Fibroblast of skin of abdomen (primary cell): ENCODE data around the gene RBM33.

Source experiments
- DNase-seq: peaks from one replicate; pipeline ENCODE4 v3.0.0-alpha.2; 2013

RBM33 gene

DNA sequence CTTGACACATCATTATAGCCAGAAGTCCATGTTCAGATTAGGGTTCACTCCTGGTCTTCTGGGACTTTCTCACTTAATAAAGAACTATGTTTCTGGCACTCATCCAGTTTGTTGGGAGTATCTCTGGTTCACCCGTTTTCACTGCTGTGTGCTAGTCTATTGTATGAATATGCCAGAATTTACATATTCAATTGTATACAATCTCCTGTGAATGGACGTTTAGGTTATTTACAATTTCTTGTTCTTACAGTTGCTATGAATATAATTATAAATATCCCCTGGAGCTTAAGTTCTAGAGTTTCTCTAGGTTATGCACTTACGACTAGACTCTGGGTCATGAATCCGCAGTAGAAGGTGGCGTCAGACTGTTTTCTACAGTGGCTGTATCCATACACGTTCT is 20.0 kb upstream of the RBM33 start:
- DNase-seq = no peak

DNA sequence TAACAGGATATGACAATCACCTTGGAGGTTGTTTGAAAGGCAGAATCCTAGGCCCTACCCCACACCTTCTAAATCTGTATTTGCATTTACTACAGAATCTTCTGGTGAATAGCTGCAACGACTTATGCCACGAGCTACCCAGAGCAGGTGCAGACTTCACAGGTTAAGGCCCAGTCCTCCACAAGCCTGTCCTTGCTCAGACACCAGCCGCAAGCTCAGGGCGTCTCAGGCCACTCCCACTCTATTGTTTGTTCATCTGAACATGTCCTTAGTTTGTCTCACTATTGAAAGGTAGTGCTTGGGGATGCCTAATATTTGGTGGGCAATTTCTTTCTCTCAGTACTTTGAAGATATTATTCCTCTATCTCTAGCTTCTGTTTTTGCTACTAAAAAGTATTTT is 18.9 kb upstream of the RBM33 start:
- DNase-seq = no peak

DNA sequence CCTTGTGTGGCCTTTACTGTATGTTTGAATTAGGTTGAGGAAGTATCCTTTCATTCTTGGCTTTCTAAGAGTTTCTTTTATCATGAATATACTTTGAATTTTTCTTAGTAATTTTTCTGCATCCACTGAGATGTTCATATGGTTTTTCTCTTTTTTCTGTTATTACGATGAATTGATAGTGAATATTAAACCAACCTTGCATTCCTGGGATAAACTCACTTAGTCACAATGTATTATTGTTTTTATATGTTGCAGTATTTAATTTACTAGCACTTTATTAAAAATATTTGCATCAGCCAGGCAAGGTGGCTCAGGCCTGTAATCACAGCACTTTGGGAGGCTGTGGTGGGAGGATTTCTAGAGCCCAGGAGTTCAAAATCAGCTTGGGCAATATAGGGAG is 15.3 kb upstream of the RBM33 start:
- no peak for DNase-seq

DNA sequence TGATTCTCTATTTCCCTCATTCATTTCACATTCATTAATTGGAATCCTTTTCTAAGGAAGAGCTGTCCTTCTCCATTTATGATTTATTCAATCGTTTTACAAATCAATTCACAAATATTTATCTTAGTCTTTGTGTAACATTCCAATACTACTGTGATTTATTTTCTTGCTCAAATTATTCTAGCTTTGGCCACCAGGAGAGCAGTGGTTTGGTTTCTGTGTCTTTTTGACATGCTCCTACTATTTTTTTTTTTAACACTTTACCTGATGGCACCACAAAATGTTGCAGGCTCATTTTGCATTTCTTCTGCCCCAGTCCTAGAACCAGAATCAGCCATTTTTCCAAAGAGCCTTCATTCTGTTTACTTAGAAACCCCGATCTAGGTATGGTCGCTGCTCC is 13.3 kb upstream of the RBM33 start:
- no peak for DNase-seq

DNA sequence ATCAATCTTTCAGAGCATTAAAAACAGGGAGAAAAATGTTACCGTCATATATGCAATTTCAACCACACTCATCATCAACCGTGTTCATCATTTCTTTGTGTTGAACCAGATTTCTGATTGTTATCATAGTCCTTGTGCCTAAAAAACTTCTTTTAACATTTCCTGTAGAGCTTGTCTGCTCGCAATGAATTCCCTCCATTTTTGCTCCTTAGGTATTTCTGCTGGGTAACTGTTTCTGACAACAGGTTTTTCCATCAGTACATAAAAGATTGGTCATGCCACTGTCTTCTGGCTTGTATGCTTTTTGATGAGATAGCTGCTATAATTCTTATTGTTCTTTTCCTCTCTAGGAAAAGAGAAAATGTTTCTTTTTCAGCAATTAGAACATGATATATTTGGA is 8.6 kb upstream of the RBM33 start:
- DNase-seq = no peak

DNA sequence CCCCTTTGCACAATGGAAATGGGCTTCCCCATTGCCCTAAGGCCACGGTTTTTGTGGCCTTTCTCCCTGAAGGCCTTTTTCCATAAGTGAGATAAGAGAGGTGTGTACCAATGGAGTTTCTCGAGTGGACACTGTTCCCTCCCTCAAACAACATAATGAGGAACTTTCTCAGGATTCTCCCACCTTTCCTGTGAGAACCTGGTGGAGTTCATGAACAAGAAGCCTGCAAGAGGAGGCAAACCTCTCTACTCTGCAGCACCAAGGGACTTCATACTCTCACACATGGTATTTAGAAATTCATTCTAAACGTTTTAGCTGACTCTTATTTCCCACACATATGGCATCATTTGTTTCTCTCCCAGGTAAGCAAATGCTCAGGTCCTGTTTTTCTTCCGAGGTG is 7.3 kb upstream of the RBM33 start:
- no peak for DNase-seq

DNA sequence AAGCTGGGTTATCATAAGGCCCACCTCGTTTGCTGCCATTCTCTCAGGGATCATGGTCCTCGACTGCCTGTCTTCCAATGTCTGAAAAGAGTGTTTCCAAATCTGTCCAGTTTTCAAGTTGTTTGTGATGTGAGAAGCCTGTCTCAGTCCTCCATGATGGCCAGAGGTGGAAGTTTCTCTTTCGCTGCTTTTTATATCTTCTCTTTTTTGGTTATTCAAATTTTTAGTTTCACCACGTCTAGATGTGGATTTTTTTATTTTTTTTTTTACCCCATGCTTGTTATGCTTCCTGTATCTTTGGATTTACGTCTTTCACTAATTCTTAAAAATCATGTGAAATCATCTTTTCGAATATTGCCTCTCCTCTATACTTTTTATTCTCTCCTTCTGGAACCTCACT is 6.1 kb upstream of the RBM33 start:
- no peak for DNase-seq

DNA sequence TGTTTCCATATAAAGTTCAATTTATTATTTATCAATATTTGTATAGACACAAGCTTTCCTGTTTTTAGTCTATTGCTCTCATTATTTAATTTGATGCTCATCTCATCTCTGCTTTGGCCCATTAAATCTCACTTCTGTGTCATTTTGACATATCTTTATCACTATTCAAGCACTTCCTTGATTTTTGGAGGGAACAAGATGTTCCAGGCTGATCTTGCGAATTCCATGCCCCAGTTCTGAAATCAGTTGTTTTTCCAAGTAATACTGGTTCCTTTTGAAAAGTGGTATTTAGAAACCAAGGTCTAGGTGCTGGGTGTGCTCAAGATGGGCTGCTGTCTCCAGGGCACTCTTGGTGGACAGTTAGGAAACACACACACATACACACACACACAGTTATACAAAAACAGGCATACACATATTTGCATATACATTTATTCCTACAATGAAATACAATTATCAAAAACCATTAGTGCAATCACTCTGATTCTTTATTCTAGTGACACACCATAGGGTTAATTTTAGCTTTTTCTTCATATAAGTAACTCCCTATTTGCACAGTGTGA is 4.4 kb upstream of the RBM33 start:
- DNase-seq = no peak

DNA sequence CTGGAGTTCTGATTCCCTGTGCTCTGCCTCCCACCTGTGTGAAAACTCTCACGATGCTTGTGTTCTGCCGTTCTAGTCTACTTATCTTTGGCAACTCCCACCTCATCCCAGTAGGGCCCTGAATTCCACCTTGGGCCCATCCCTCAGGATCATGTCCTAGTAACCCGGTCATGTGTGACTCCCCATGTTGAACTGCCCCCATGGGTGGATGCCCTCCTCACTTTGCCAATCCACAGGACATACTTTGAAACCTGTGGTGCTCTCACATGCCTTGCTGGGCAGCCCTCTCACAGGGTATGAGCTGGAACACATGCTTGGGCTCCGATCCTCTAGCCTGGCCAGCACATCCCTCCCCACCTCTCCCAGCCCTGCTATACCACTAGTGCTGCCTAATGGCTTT is 3.8 kb upstream of the RBM33 start:
- no peak for DNase-seq

DNA sequence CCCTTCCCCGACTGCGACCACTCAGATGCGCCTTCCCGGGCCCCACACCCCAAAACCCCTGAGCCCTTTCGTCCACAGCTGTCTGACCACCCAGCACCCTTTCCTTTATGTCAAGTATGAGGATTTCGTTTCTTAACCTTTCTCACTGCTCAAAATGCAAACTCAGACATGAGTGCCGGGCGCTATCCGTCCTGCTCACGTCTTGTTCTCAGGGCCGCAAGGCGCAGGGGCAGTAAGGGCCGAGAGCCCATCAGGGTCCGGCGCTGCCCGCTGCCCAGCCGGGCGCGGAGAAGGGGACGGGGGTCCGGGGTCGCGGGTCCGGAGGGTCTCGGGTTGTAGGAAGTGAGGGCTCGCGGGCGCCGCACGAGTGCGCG is 670 bp upstream of the RBM33 start:
- peak; percentile 7 for DNase-seq

DNA sequence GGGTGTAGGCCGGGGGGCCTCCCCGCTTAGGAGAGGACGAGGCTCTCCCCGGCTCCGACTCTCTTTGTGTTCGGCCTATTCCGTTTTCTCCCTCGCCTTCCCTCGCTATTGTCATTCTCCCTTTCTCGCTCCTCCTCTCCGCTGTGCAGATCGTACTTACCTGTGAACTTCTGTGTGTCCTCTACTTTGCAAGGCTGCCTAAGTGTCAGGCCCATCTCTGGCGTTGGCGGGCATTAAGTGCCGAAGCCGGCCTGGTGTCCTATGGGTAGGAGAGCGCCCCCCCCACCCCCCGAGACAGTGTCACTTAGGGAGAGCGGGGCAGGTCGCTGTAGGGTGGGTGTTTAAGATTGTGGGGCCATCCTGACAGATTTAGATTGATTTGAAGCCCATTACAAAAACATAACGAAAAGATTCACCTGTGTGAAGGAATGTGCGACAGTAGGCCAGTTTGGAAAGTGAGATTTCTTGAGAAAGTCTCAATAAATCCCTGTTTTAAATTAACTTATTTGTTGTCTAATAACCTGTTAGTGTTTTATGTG is 579 bp downstream of the RBM33 start:
- DNase-seq = peak; percentile 26

DNA sequence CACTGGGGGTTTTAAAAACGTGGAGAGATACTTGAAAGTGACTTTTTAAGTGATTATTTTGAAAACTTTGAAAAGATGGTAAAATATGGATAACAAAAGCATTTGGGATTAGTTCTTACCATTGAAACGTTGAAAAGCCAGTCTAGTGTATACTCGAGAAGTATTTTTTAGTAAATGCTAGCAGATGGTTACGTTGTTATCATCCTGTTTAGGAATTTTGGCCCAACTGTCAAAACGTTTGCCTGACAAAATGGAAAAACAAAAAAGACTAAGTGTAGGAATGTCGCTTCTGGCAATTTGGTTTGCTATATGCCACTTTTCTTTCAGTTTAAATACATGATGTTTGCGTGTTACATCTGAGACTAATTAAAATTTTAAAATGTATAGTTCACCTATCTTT is 1.2 kb downstream of the RBM33 start:
- DNase-seq = no peak

DNA sequence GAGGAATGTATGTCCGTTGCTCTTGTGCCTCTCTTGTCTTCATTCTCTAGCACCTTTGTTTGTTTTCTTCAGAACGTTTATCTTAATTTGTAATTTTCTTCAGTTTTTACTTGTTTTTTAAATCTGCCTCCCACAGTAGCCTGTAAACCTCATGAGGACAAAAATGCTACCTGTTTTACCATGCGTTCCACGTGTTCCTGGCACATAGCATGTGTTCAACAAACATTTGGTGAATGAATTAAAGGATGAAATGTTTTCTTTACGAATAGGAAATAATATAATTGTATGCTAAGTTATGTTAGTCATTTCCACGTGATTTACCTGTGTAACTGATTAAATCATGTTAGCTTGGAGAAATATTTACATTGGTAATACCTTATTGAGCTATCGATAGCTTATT is 2.2 kb downstream of the RBM33 start:
- DNase-seq = no peak

DNA sequence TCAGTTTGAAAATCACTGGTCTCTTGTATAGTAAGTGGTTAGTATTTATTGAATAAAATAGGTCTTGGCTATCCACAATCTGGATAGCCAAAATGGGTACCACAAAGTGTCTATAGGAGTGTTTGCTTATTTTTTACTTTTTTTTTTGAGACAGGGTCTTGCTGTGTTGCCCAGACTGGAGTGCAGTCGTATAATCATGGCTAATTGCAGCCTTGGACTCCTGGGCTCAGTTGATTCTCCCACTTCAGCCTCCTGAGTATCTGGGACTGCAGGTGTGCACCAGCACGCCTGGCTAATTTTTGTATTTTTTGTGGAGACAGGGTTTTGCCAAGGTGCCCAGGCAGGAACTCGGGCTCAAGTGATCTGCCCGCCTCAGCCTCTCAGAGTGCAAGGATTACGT is 2.8 kb downstream of the RBM33 start:
- DNase-seq = no peak

DNA sequence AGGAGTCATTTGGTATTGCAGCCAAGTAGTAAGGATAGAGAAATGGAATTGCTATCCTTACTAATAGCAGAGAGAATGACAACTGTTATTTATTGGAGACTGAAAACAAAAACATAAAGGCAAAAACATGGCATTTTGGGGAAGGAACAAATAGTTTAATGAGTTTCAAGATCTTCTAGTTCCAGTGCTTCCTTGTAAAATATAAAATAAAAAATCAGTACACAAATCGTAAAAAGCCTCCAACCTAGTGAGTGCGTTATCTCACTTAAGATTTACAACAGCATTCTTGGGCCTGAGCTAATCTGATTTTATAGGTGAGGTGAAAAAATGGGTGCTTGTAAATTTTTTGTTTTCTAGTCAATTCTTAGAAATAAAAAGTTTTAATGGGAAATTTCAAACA is 3.3 kb downstream of the RBM33 start:
- DNase-seq = no peak

DNA sequence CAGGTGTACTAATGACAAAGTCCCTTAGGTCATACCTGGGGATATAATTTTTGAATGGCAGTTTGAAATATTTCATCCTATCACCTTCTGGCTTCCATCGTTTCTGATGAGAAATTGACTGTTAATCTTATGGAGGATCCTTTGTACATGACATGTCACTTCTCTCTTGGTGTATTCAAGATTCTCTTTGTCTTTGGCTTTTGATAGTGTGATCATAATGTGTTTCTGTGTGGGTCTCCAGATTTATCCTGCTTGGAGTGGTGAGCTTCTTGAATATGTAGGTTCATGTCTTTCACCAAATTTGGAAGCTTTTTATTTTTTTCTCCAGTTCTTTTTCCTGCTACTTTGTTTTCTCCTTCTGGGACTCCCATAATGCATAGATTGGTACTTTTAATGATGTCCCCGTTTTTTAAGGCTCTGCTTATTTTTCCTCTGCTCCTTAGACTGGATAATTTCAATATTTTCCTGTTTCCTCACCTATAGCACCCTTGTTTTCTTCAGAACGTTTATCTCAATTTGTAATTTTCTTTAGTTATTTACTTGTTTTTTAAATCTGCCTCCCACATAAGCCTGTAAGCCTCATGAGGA is 4.4 kb downstream of the RBM33 start:
- no peak for DNase-seq

DNA sequence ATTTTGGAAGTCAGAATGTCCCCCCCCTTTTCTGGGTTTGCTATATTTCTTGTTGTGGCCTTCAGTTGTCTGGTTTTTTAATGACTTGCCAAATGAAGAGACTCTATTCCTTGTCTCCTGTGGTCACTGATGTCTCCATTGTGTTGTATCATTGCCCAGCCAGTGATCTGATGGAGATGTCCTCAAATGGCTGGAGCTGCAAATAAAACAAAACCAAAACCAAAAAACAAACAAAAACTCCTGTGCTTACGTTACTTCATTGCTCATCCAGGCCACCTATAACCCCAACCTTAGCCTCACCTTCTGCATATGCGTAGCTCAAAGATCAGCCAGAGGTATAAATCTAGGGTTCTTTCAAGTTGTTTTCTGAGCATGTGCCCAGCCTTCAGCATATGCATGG is 5.1 kb downstream of the RBM33 start:
- DNase-seq = no peak

DNA sequence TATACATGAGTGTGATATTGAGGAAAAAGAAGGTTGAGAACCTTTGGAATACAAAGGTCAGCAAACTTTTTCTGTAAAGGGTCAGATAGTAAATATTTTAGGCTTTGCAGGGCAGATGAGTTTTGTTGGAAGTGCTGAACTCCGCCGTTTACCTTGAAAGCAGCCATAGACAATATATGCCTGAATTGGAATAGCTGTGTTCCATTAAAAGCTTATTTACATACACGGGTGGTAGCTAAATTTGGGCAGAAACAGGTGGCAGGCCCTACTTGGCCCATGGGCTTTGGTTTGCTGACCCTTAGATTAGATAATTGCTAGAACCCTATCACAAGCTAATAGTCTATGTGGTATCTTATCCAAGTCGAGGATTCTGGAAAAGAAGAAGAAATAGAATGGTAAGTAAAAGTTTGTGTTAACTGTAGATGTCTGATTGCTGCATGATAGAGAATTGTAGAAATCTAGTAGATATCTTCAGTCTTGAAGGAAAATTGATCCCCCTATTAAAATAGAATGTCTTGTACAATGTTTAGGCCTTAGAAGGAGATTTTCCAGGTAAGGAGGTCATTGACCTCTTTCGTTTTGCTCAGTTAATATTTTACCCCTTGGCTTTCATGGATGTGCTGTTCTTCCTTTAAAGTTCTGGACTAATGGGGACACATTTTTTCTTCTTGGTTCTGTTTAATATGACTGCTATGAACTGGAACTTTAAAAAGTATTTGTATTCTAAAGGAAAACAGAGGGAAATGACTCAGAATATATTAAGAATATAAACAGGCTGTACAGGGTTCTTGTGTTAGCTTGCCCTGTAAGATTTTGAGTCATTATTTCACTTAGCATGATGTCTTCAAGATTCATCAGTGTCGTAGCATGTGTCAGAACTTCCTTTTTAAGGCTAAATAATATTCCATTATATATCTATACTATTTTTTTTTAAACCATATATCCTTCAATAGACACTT is 8.0 kb downstream of the RBM33 start:
- no peak for DNase-seq

DNA sequence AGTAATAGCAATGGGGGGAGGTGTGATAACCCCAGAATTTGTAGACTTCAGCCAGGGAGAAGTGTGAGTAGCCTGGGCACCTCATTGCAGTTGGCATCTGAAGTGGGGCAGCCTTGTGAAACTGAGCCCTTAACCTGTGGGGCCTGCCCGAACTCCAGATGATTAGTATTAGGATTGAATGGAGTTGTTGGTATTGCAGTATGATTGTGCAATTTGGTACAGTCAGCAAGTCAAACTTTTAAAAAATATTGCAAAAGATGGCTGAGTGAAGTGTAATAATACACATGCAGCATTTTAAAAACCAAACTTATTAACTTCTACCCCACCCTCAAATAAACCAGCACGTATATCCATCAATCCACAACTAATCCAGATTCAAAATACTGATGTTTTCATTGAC is 9.3 kb downstream of the RBM33 start:
- DNase-seq = peak; percentile 39

DNA sequence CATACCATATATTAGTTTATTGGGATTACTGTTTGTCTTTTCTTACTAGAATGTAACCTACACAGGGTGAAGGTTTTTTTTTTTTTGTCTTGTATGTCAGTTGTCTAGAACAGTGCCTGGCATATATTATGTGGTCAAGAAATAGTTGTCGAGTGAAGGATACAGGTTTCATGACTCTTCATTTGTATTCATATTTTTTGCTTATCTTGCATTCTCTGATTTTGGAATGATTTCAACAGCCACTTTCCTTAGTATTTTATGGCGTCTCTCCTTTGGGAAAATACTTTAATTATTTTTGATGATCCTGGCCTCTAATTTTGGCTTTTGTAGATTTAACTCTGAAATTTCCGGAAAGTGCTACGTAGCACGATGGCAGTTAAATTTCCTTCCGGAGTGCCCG is 12.4 kb downstream of the RBM33 start:
- no peak for DNase-seq

DNA sequence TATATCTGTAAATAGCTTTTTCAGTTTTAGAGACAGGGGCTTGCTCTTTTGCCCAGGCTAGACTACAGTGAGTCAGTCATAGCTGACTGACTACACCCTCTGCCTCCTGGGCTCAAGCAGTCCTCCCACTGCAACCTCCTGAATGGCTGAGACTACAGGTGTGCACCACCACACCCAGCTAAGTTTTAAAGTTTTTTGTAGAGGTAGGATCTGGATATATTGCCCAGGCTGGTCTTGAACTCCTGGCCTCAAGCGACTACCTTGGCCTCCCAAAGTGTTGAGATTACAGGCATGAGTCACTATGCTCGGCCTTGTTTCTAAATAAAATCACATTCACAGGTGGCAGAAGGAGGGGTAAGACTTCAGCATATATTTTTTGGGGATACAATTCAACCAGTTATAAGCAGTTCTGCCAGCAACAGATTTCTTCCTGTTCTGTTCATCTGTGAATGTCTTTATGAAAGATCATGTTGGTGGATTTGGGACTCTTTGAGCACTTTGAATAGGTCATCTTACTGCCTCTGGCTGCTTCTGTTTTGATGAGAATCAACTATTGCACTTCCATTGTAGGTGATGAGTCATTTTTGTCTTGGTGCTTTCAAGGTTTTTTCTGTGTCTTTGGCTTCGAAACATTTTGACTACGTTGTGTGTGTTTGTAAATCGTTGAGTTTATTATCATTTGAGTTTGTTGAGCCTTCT is 15.7 kb downstream of the RBM33 start:
- DNase-seq = no peak

DNA sequence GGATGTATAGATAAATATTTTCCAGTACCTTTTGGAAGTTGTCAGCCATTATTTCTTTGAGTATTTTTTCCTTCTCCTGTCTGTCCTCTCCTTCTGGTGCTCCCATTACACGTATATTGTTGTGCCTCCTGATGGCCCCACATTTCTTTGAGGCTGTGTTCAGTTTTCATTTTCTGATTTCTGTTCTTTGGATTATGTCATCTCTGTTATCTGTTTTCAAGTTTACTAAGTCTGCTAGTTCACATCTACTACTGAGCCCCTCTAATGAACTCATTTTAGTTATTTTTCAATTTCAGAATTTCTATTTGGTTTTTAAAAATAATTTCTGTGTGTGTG is 16.3 kb downstream of the RBM33 start:
- no peak for DNase-seq

DNA sequence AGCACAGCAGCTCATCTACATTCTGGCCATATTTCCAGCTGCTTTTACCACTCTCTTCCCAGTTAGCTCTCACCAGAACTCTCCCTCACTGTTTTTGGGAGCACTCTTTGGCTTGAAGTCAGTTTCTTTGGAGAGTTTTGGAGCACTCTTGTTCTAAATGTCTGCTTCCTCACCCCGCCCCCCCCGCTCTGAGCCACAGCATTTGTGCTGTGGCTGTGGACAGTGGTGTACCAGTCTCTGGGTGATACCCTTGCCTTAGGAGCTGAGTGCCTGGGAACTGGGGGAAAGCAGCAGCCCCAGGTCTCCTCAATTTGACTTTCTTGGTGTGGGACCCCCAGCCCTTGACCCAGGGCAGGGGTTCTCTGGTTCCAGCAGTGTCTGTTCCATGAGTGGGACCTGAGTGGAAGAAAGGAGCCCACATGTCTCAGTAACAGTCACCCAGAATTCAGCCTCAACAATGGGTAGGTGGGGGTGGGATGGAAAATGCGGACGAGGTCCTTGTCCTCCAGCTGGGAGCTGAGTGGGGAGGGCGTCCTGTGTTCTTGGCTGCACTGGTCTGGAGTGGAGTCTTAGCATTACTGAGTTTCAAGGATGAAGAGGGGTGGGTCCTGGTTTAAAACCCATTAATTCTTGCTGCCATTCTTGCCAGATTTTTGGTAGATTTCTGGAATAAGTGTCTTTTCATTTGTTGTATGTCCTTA is 18.0 kb downstream of the RBM33 start:
- no peak for DNase-seq
